Memory B cell (primary cell): ENCODE results near the gene SLC2A13.
A peak's percentile ranks its signal among the peaks of the same experiment; 100 is the strongest.

Experiments used
- ATAC-seq: fragments of 150-1000 bp; cut with Tn5 transposase; 2 replicates; pipeline ENCODE4 v1.10.0; 2021; ENCODE audit warnings: low read depth, mild to moderate bottlenecking, moderate library complexity
- DNase-seq, 2 donors: peaks; one replicate each; pipeline ENCODE4 v3.0.0; 2022; ENCODE audit warnings: low spot score in 2 of 2
- H3K27ac Mint-ChIP-seq: one replicate; pipeline ENCODE4 v1.8.0; 2022; ENCODE audit warnings: mild to moderate bottlenecking, moderate library complexity, mixed read lengths
- H3K27me3 Mint-ChIP-seq: one replicate; pipeline ENCODE4 v1.8.0; 2022; ENCODE audit warnings: mixed read lengths
- H3K36me3 Mint-ChIP-seq: one replicate; pipeline ENCODE4 v1.8.0; 2022; ENCODE audit warnings: mild to moderate bottlenecking, mixed read lengths
- H3K4me1 Mint-ChIP-seq: one replicate; pipeline ENCODE4 v1.8.0; 2022; ENCODE audit warnings: mixed read lengths
- H3K4me3 Mint-ChIP-seq: one replicate; pipeline ENCODE4 v1.8.0; 2022; ENCODE audit warnings: mild to moderate bottlenecking, moderate library complexity, mixed read lengths
- H3K9me3 Mint-ChIP-seq: one replicate; pipeline ENCODE4 v1.8.0; 2022; ENCODE audit warnings: mixed read lengths

SLC2A13 gene

DNA sequence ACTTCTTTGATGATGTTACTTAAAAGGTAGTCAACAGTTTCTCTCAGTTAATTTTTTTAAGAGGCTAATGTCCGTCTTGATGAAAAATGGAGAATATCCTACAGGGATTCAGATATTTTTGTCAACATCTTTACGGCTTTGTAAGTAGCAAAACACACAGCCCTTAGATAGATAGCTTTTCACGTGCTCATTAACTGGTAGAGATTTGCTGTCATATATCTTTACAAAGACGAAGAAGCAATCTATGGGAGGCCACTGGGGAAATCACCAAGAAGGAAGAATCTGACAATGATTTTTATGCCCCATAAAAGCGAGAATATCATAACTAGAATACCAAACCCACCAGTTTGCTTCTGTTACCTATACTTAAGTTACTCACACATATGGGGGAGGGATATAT, 121.2 kb downstream of the SLC2A13 start:
- no peak overlapping the region for H3K27ac Mint-ChIP-seq
- H3K9me3 Mint-ChIP-seq, result no peaks in the 10 kb centered on the region
- DNase-seq (no peak), ATAC-seq (no peak)
- no peaks in the 10 kb centered on the region for H3K27me3 Mint-ChIP-seq
- peaks cover 5% of the 10 kb centered on the region for H3K4me1 Mint-ChIP-seq
- no peak overlapping the region for H3K4me3 Mint-ChIP-seq
- no peaks in the 10 kb centered on the region for H3K36me3 Mint-ChIP-seq

DNA sequence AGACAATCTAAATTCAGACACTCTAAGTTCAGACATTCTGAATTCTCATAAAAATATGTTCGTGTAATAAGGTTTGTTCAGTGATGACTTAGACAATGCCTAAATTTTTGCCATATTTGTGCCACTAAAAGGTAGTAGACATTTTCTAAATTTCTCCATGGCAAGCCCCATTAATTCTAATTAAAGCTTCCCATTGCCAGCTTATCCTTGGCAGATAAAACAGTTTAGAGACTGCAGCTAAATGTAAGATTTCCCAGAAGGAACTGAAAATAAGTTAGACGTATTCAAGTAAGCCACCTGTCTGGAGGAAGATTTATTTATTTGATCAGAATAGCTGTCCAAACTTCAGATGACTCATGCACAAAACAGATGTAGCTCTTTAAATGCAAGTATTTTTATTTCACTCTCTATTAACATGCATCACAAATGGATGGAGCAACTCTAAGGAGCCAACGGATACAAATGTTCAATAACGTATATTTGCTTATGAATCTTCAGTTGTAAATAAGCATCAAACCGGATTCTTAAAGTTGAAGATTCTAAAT, 130.4 kb downstream of the SLC2A13 start:
- DNase-seq, result no peak
- H3K27ac Mint-ChIP-seq, result no peak overlapping the region

GRCh38 chr12:39972119-39972518, 133.8 kb downstream of the SLC2A13 start:
- no peak overlapping the region for H3K4me3 Mint-ChIP-seq
- H3K27me3 Mint-ChIP-seq, result no peaks in the 10 kb centered on the region
- H3K36me3 Mint-ChIP-seq, result peaks cover 2% of the 10 kb centered on the region
- H3K27ac Mint-ChIP-seq, result no peak overlapping the region
- ATAC-seq, result no peak
- H3K4me1 Mint-ChIP-seq, result no peaks in the 10 kb centered on the region
- no peaks in the 10 kb centered on the region for H3K9me3 Mint-ChIP-seq
- no peak for DNase-seq

More for the DNA sequence above, 130.4 kb downstream of the SLC2A13 start:
- H3K9me3 Mint-ChIP-seq, result no peaks in the 10 kb centered on the region
- no peaks in the 10 kb centered on the region for H3K4me1 Mint-ChIP-seq
- H3K27me3 Mint-ChIP-seq, result no peaks in the 10 kb centered on the region
- ATAC-seq, result no peak
- no peak overlapping the region for H3K4me3 Mint-ChIP-seq
- peaks cover 2% of the 10 kb centered on the region for H3K36me3 Mint-ChIP-seq

DNA sequence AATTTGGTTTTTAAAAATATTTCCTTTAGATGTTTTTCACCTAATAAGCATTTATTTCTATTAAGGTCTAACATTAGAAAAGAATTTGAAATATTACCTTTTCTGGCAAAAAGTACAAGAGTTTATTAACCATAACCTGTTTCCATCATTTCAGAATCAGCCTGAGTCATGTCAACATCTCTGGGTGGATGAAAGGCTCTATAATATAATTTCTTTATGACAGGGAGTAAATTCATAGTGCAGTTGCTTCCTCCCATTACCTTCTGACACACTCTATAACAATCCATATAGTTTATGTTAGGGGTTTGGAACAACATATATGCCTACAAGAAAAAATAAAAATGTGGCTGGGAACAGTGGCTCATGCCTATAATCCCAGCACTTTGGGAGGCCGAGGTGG, 134.5 kb downstream of the SLC2A13 start:
- Mint-ChIP-seq H3K4me1 (no peaks in the 10 kb centered on the region), H3K27me3 (no peaks in the 10 kb centered on the region), H3K4me3 (no peak overlapping the region), H3K9me3 (no peaks in the 10 kb centered on the region), H3K27ac (no peak overlapping the region), H3K36me3 (peaks cover 2% of the 10 kb centered on the region)
- no peak for ATAC-seq
- no peak for DNase-seq

- H3K9me3 Mint-ChIP-seq, result no peaks in the 10 kb centered on the region
- H3K36me3 Mint-ChIP-seq, result no peaks in the 10 kb centered on the region
- DNase-seq (no peak), ATAC-seq (no peak)
- H3K27me3 Mint-ChIP-seq, result no peaks in the 10 kb centered on the region
- no peak overlapping the region for H3K27ac Mint-ChIP-seq
- H3K4me3 Mint-ChIP-seq, result no peak overlapping the region
- H3K4me1 Mint-ChIP-seq, result no peaks in the 10 kb centered on the region
Measured at GRCh38 chr12:39966721-39967120, 139.2 kb downstream of the SLC2A13 start.

DNA sequence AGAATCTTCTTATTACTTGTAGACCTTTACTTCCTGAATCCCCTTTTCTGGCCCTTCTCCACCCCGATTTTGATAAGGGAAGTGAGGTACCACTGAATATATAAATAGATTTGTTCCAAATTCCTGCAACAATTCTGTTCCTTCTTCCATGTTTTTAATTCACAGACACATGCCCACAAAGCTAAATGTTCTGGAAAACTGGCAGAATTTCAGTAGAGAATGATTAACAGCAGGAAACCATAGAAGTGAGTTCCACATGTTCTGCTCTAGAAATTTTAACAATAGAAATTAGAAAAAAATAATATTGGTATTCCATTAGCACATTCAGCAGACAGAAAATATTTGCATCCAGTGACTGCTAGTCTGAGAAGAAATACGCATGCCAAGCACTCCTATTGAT, 139.6 kb downstream of the SLC2A13 start:
- no peak overlapping the region for H3K27ac Mint-ChIP-seq
- no peak overlapping the region for H3K4me3 Mint-ChIP-seq
- no peaks in the 10 kb centered on the region for H3K27me3 Mint-ChIP-seq
- H3K36me3 Mint-ChIP-seq, result no peaks in the 10 kb centered on the region
- H3K9me3 Mint-ChIP-seq, result no peaks in the 10 kb centered on the region
- DNase-seq (no peak), ATAC-seq (no peak)
- no peaks in the 10 kb centered on the region for H3K4me1 Mint-ChIP-seq

DNA sequence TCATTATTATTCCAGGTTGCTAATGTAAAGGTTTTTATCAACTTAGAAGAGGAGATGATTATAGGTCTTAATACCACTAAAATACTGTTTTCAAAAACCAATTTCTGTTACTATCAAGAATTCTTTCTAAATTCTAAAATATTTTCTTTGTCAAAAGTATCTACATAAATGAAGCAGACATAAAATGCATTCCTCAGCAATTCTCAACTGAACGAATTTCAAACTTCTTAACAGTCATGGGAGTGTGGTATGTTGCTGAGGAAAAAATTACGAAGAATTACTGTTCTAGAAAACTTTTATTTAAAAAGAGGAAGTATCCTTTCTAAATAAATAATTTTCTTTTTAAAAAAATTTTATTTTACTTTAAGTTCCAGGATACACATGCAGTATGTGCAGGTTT, 146.4 kb downstream of the SLC2A13 start:
- Mint-ChIP-seq H3K9me3 (no peaks in the 10 kb centered on the region), H3K27me3 (no peaks in the 10 kb centered on the region), H3K4me3 (no peak overlapping the region), H3K36me3 (no peaks in the 10 kb centered on the region), H3K27ac (no peak overlapping the region), H3K4me1 (no peaks in the 10 kb centered on the region)
- DNase-seq (no peak), ATAC-seq (no peak)

- ATAC-seq, result no peak
- Mint-ChIP-seq H3K27me3 (no peaks in the 10 kb centered on the region), H3K4me1 (no peaks in the 10 kb centered on the region), H3K36me3 (no peaks in the 10 kb centered on the region), H3K9me3 (no peaks in the 10 kb centered on the region), H3K4me3 (no peak overlapping the region), H3K27ac (no peak overlapping the region)
- DNase-seq, result no peak
Measured at GRCh38 chr12:39959031-39959430, 146.8 kb downstream of the SLC2A13 start.

DNA sequence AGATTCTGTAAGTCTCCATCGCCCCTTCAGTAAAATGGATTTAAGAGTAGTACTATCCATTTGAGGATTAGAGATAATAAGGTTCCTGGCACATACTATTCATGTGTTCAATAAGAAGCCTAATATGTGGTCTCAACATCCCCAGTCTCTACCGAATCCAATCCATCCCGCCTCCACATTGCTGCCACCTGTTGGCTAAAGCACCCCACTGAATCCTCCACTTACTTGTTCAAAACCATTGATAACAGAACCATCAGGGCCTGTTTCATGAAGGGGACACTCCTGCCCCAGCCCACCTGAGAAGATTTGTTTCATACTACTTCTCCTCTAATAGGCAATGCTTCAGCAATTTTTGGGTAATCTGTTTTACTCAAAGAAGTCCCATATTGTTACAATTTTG, 147.5 kb downstream of the SLC2A13 start:
- no peaks in the 10 kb centered on the region for H3K36me3 Mint-ChIP-seq
- no peaks in the 10 kb centered on the region for H3K9me3 Mint-ChIP-seq
- H3K27me3 Mint-ChIP-seq, result no peaks in the 10 kb centered on the region
- no peak for ATAC-seq
- no peak for DNase-seq
- no peak overlapping the region for H3K4me3 Mint-ChIP-seq
- no peaks in the 10 kb centered on the region for H3K4me1 Mint-ChIP-seq
- no peak overlapping the region for H3K27ac Mint-ChIP-seq

DNA sequence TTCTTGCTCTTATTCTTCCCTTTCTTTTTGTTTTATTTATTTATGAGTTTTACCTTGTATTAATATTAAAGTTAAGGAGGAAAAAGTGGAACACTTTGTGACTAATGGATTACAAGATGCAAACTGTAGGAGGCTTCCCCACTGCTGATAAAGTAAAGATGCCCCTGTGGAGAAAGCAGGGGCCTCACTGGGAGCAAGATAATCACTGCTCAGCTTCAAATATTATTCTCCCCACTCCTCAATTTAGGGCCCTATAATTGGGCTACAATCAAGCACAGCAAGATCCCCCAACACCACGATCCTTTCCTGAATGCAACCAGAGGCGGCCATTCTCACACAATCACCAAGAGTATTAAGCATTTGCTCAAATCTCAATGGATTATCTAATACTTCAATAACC, 149.2 kb downstream of the SLC2A13 start:
- Mint-ChIP-seq H3K4me3 (no peak overlapping the region), H3K36me3 (no peaks in the 10 kb centered on the region), H3K4me1 (no peaks in the 10 kb centered on the region), H3K9me3 (no peaks in the 10 kb centered on the region), H3K27ac (peak overlapping the region; percentile 35), H3K27me3 (no peaks in the 10 kb centered on the region)
- ATAC-seq, result no peak
- no peak for DNase-seq

DNA sequence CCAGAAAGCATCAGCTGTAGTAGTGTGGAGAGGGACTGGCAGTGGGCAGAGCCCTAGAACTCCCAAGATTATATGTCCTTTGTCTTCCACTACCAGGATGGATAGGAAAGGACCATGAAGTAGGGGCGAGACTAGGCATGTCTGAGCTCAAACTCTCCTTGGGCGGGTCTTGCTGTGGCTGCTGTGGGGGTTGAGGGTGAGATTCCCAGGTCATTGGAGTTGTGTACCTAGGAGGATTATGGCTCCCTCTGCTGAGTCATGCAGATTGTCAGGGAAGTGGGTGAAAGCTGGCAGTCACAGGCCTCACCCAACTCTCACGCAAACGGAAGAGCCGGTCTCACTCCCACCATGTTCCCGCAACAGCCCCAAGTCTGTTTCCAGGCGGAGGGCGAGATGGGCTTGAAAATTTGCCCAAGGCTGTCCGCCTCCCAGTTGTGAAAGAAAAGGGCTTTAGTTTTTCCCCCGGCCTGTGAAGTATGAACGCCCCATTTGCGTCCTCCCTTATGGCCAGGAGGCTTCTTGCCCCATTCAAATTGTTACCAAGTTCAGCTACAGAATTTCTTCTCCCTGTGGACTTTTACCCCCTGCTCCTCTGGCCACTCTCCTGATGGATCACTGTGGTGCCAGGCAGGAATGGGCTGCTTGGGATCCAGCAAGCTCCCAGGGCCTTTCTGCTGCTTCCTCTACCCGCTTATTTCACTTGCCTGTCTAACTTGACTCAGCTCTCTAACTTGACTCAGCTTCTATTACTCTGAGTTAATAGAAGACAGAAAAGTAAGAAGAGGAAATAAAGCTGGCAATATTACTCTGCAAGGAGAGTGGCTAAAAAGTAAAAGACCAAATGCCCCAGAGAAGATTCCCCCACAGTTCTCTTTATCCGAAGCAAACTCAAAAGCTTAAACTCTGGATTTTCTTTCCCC, 159.3 kb downstream of the SLC2A13 start:
- Mint-ChIP-seq H3K36me3 (peaks cover 5% of the 10 kb centered on the region), H3K27ac (no peak overlapping the region), H3K9me3 (peaks cover 7% of the 10 kb centered on the region), H3K4me3 (no peak overlapping the region), H3K4me1 (no peaks in the 10 kb centered on the region), H3K27me3 (no peaks in the 10 kb centered on the region)
- DNase-seq (no peak), ATAC-seq (no peak)

- DNase-seq (no peak), ATAC-seq (no peak)
- Mint-ChIP-seq H3K9me3 (peaks cover 8% of the 10 kb centered on the region), H3K27me3 (no peaks in the 10 kb centered on the region), H3K27ac (no peak overlapping the region), H3K4me3 (no peak overlapping the region), H3K36me3 (no peaks in the 10 kb centered on the region), H3K4me1 (peaks cover 2% of the 10 kb centered on the region)
Measured at GRCh38 chr12:39937119-39937518, 168.8 kb downstream of the SLC2A13 start.

DNA sequence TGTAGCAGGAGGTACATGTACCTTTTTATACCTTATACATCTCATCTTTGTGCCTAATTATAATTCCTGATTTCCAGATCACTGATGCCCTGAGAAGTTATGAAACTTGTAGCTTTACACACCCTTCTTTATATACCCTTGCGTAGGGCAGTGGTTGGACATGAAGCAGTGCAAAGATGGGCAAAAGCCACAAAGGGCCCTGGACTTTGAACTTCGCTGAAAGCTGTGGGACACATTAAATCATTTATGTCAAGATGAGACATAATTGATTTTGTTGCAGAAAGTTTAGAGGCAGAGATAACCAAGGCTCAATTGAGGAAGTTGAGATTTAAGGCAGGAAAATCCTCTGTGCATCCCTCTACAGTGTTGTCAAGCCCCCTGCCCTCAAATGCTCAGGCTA, 170.0 kb downstream of the SLC2A13 start:
- H3K36me3 Mint-ChIP-seq, result no peaks in the 10 kb centered on the region
- no peaks in the 10 kb centered on the region for H3K27me3 Mint-ChIP-seq
- ATAC-seq (no peak), DNase-seq (no peak)
- H3K4me1 Mint-ChIP-seq, result peaks cover 5% of the 10 kb centered on the region
- no peak overlapping the region for H3K4me3 Mint-ChIP-seq
- H3K9me3 Mint-ChIP-seq, result no peaks in the 10 kb centered on the region
- H3K27ac Mint-ChIP-seq, result no peak overlapping the region

DNA sequence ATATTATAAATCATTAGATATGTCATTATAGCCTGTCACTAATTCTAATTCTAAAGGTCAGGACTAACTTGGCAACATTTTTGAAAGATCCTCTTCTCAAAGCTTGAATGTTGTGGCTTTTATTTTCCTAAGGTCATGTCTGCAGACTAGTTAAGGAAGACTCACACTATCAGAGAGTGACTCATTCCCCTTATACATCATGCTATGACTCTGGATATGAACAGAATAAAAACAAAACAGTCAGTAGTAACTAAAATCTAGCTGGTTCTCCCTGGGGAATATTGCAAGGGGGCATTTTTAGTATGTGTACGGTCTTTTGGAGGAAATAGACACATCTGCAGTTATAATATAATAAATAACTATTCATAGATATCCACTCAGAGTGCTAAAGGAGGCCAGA, 170.6 kb downstream of the SLC2A13 start:
- no peaks in the 10 kb centered on the region for H3K9me3 Mint-ChIP-seq
- no peak overlapping the region for H3K4me3 Mint-ChIP-seq
- peaks cover 5% of the 10 kb centered on the region for H3K4me1 Mint-ChIP-seq
- ATAC-seq, result no peak
- no peak overlapping the region for H3K27ac Mint-ChIP-seq
- H3K36me3 Mint-ChIP-seq, result no peaks in the 10 kb centered on the region
- no peaks in the 10 kb centered on the region for H3K27me3 Mint-ChIP-seq
- DNase-seq, result no peak

DNA sequence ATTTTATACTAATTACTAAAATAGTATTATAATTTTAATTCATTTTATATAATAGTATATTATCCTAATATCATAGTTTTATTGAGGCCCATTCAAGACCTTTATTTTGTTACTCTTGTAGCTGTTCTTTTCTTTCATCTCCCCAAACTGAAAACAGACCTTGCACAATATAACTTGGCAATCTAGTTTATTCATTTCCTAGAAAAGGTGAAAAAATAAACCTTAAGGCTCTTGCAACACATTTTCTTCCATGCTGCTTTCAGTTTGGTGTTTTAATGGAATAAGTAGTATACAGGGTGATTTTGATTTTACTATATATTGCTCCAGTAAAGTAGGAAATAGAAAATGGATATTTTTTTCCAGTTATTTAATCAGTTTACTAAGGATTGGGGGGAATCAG, 174.0 kb downstream of the SLC2A13 start:
- no peak for ATAC-seq
- H3K4me3 Mint-ChIP-seq, result no peak overlapping the region
- no peaks in the 10 kb centered on the region for H3K9me3 Mint-ChIP-seq
- H3K36me3 Mint-ChIP-seq, result no peaks in the 10 kb centered on the region
- DNase-seq, result no peak
- no peaks in the 10 kb centered on the region for H3K27me3 Mint-ChIP-seq
- H3K27ac Mint-ChIP-seq, result no peak overlapping the region
- peaks cover 5% of the 10 kb centered on the region for H3K4me1 Mint-ChIP-seq
